ENCODE measurements around the gene GRIP2.
"Not testable (repeated sequence)": the region's sequence is repeated elsewhere in the genome, so short reads cannot be mapped to it uniquely, and the experiment has no call there.

The GRIP2 gene

GRCh38 chr3:14520967-14521366 lies 19.2 kb downstream of the GRIP2 start:
- DNase-seq (ENCODE audit: low read depth in 2 of 2): no peak

DNA sequence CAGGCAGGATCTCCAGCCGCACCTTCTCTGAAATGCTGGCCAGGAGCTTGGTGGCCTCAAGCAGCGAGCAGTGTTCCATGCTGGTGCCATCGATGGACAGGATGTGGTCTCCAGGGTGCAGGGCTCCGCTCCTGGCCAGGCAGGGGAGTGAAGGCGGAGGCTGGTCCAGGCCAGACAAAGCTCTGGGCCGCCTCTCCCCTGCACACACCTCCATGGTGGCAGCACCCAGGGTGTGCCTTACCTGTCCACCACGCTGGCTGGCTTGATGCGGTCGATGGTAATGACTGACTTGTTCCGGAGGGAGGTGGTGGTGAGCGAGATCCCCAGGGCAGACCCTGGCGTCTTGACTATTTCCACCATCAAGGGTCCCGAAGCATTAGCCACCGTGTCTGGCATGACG lies 20.0 kb downstream of the GRIP2 start:
- no peak for DNase-seq (ENCODE audit: low read depth in 2 of 2)

DNA sequence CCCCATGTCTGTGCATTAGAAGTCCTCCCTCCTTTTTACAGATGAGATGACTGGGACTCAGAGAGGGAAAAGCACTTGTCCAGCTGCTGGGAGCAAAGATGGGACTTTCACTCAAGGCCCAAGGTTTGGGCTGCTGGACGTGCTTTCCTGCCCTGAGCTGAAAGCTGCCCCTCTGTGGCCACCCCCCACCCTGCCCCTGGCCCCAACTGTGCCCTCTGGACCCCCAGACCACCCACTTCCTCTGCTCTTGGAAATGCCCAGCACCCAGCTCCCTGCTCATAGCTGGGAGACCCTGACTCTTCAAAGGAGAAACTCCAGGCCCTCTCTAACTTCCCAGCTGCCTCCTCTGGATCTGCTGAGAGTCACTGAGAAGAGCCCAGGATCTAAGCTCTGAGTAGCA lies 20.7 kb downstream of the GRIP2 start:
- no peak for DNase-seq (ENCODE audit: low read depth in 2 of 2)

DNA sequence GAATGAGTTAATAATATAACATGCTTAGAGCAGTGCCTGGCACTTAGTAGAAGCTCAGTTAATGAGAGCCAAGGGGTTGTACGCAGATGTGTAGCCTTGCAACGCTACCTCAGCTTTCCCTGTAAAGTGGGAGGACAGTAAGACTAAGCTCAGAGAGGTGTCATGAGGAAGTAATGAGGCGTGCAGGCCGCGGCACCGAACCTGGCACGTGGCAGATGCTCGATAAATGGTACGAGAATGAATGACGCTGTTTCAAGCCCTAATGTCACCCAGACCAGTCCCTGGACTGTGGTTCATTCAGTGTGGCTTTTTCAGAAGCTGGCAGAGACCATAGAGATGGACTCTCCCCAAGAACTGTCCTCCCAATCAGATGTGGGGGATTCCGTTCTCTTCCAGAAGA lies 21.2 kb downstream of the GRIP2 start:
- DNase-seq (ENCODE audit: low read depth in 2 of 2): no peak

GRCh38 chr3:14518432-14518802 lies 21.7 kb downstream of the GRIP2 start:
- no peak for DNase-seq (ENCODE audit: low read depth in 2 of 2)

GRCh38 chr3:14517601-14518431 lies 22.3 kb downstream of the GRIP2 start:
- no peak for DNase-seq (ENCODE audit: low read depth in 2 of 2)

GRCh38 chr3:14516738-14517345 lies 23.3 kb downstream of the GRIP2 start:
- DNase-seq (ENCODE audit: low read depth in 2 of 2): no peak

GRCh38 chr3:14515526-14515925 lies 24.6 kb downstream of the GRIP2 start:
- DNase-seq (ENCODE audit: low read depth in 2 of 2): not testable (repeated sequence)

GRCh38 chr3:14514323-14514720 lies 25.8 kb downstream of the GRIP2 start:
- DNase-seq (ENCODE audit: low read depth in 2 of 2): no peak

DNA sequence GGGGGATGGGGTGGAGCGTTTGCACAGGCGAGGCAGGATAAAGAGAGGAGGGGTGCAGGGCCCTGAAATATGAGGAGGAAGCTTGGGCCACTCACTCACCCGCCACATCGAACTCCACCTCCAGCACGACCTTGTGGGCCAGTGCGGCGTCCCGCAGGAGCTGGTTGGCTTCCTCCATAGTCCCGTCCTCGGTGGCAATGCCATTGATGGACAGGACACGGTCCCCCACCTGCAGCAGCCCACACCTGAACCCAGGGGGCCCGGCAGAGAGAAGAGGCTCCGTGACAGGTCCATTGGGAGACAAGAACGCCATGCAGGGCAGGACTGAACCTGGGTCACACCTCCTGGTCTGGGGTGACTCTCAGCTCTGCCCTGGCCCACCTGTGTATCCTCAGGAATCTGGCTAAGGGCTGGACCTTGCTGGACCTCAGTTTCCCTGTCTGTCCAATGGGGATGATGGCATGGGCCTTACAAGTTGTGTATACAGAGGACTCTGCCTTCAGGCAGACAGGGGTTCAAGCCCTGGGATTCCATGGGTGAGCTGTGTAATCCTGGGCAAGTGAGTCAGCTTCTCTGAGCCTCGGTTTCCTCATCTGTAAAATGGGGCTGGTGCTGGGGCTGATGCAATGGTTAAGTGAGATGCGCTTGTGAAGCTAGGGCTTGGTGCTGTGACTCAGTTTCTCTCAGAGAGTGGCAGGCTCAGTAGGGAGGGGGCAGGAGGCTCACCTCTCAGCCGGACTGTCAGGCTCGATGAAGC lies 26.4 kb downstream of the GRIP2 start:
- DNase-seq (ENCODE audit: low read depth in 2 of 2): no peak

GRCh38 chr3:14512942-14513327 lies 27.2 kb downstream of the GRIP2 start:
- DNase-seq (ENCODE audit: low read depth in 2 of 2): no peak

- no peak for DNase-seq (ENCODE audit: low read depth in 2 of 2)
These were observed 27.7 kb downstream of the GRIP2 start for GRCh38 chr3:14512281-14512941.

DNA sequence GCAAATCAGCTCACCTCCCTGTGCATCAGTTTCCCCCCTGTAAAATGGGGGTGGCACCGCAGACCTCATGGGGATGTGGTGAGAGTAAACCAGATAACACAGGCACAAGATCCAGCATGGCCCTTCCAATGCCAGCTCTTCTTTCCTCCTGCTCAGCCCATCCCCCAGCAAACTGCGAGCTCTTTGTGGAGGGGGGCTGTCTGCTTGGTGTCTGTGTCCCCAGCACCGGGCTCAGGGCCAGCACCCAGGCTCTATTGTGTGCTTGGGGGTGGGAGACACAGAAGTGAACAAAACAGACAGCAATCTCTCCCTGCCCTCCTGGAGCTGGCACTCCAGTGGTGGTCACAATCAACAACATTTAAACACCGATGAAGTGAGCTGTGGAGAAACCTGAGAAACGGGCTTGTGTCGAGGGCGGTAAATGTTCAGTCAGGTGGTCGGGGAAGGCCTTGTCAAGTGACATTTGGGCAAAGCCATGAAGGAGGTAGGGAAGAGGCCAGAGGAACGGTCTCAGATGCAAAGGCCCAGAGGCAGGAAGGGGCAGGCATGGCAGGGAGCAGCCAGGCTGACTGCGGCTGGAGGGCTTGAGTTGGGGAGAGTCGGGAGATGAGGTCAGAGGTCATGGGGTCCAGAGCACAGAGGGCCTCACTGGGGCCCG lies 28.4 kb downstream of the GRIP2 start:
- no peak for DNase-seq (ENCODE audit: low read depth in 2 of 2)

DNA sequence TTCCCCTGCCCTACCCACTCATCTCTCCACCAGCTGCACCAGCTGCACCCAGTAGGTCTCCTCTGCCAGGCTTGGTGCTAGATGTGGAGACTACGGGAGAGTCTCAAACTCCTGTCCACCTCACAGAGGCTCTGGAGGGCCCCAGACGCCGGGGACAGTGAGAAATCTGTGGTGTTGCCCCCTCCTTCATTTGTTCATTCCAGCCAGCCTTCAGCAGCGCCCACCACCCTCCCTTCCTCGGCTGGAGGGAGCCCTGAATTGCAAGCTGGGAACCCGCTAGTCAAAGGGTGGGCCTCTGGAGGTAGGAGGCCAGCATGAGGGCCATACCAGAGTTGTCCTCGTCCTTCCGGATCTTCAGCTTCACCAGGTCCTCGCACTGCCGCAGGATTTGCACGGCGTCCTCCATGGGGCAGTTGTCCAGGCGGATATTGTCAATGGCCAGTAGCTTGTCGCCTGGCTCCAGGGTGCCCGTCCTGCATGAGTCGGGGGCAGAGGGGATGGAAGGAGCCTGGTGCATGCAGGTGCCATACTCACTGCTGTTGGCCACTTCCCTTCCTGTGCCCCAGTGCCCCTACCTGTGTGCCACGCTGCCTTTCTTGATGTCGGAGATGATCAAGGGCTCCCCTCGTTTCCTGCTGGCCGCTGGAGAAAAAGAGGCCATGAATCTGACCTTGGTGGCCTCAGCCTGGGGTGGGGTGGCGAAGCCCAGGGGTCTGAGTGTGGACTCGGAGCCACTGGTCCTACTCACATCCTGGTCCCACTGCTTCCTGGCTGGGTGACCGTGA lies 29.1 kb downstream of the GRIP2 start:
- DNase-seq (ENCODE audit: low read depth in 2 of 2): no peak

DNA sequence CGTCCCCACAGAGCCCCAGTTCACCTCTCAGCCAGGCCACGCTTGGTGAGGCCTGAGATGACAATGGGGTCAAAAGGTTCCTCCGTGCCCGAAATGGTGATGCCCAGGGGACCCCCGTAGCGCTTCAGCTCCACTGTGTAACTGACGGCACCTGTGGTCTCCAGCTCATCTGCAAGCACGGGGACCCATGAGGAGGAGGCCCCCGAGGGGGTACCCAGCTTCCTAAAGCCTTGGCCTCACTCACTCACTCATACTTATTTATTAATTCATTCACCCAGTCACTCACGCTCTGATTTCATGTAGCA lies 30.4 kb downstream of the GRIP2 start:
- no peak for DNase-seq (ENCODE audit: low read depth in 2 of 2)

DNA sequence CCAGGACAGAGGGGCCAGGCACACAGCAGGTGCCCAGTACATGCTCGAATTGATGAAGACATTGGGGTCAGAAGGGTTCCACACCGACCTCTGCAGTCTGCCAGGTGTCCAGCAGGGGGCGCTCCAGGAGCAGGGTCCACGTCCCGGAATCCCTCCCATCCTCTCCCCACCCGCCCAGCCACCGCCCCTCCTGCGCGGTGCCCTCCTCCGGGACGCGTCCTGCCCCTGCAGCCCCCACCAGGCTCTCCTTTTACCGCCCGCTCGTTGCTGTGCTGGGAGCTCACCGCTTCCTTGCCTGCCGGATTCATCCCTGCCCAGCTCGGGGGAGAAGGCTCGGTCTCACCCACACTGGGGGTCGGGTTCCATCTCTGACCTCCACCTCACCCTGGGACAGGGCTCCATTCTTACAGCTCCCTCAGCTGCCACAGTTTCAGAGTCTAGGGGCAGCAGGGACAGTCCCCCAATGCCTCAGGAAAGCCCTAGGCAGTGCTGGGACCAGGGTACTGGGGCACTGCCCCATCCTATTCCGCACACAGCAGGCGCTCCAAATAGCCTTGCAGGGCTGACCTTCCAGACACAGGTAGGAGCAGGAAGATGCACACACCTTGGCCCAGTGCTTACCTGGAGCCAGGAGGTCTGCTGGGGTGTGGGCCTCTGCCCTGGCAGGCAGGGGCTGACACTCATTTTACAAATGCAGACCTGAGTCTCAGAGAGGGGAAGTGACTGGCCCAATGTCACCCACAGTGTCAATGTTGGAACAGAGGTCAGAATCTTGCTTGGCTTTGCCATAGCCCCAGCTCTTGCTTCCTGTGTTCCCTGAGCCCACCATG lies 31.0 kb downstream of the GRIP2 start:
- DNase-seq (ENCODE audit: low read depth in 2 of 2): peak; percentile 70 to 76

DNA sequence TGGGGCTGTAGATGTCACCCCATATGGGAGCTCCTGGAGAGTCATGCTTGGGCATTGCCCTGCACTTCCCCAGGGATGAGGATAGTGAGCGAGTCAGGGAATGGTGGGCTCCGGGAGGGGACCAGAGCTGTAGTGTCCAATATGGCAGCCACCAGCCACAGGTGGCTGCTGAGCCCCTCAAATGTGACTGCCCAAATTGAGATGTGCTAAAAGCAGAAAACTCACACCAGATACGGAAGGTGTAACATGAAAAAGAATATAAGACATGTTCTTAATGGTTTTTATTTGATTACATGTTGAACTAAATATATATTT lies 31.7 kb downstream of the GRIP2 start:
- no peak for DNase-seq (ENCODE audit: low read depth in 2 of 2)

- no peak for DNase-seq (ENCODE audit: low read depth in 2 of 2)
These were observed 32.2 kb downstream of the GRIP2 start for GRCh38 chr3:14507757-14508504.

- no peak for DNase-seq (ENCODE audit: low read depth in 2 of 2)
These were observed 32.8 kb downstream of the GRIP2 start for GRCh38 chr3:14507305-14507741.
